HepG2 (cell line): ENCODE measurements around the gene LCE2D. TPM values are rescaled to one million over a fixed set of nuclear protein-coding genes. Genes with fewer than 3 reads are reported as not detected.

ENCODE experiments used
- ATAC-seq: fragments of 200-7000 bp; cut with Tn5 transposase; 3 replicates; pipeline ENCODE4 v1.9.1; 2020; ENCODE audit warnings: mild to moderate bottlenecking, moderate library complexity
- BruUV-seq: library from RNA; stranded (reverse); fragments of 400-500 nt; replicated peaks from 2 replicates; lab custom pipeline; 2021; lab: Mats Ljungman, UMichigan
- CTCF ChIA-PET: fragments of 300-600 bp; formaldehyde crosslinking; extraction: SDS; loops from one replicate; lab custom pipeline; 2021; ENCODE audit warnings: low total read pairs, inconsistent platforms, low intra/inter-chr PET ratio; lab: Yijun Ruan, JAX
- POLR2A ChIA-PET: fragments of 350-600 bp; sonication (Branson Sonifier 250); formaldehyde crosslinking; loops from one replicate; lab custom pipeline; 2020; ENCODE audit warnings: antibody characterized with exemption, inconsistent platforms; lab: Yijun Ruan, JAX
- DNase-seq: peaks from one replicate; pipeline ENCODE4 v3.0.0-alpha.2; 2015; ENCODE audit warnings: low spot score
- FAIRE-seq: peaks from 3 replicates; lab custom pipeline; 2011; peaks lifted over from hg19 to GRCh38; lab: Jason Lieb, UNC
- H2AFZ ChIP-seq: one replicate; pipeline ENCODE4 v1.6.1; 2011; ENCODE audit warnings: low read length, inconsistent platforms
- H3K27ac ChIP-seq: fragments of 300-600 bp; 3 replicates; pipeline ENCODE4 v1.8.0; 2011; ENCODE audit warnings: mixed run types, mild to moderate bottlenecking, mixed read lengths, low read length, inconsistent platforms; ENCODE audit not compliant: insufficient read depth; ENCODE audit errors: extremely low read length
- H3K27me3 ChIP-seq, 2 experiments: fragments of 200-600 bp in 1 of 2; 2 replicates in 1 of 2; 3 replicates in 1 of 2; pipeline versions ENCODE4 v1.6.0 to v1.8.0; 2011; ENCODE audit warnings: low read length in 2 of 2, mild to moderate bottlenecking in 2 of 2, moderate library complexity in 2 of 2, inconsistent platforms in 1 of 2; ENCODE audit not compliant: insufficient read depth in 2 of 2, control insufficient read depth in 1 of 2
- H3K36me3 ChIP-seq, 2 experiments: fragments of 200-600 bp in 1 of 2; replicated peaks in 1 of 2; 2 replicates in 1 of 2; 3 replicates in 1 of 2; pipeline versions ENCODE4 v1.5.1 to v1.8.0; 2011; ENCODE audit warnings: low read length in 2 of 2, inconsistent platforms in 1 of 2; ENCODE audit not compliant: insufficient read depth in 2 of 2, control insufficient read depth in 1 of 2
- H3K4me1 ChIP-seq: 2 replicates; pipeline ENCODE4 v1.5.1; 2012; ENCODE audit warnings: low read length, inconsistent platforms; ENCODE audit not compliant: insufficient read depth
- H3K4me2 ChIP-seq: 2 replicates; pipeline ENCODE4 v1.6.0; 2011; ENCODE audit warnings: low read depth, low read length, inconsistent platforms
- H3K4me3 ChIP-seq, 3 experiments: fragments of 200-600 bp in 1 of 3; sonication (generic), shearing (Covaris generic) in 1 of 3; replicated peaks in 1 of 3; 2 replicates each; pipeline ENCODE4 v1.5.1; 2011 to 2016; ENCODE audit warnings: low read length in 3 of 3, inconsistent platforms in 2 of 3, low read depth in 2 of 3, mild to moderate bottlenecking in 2 of 3, control low read depth in 1 of 3, mixed read lengths in 1 of 3; ENCODE audit not compliant: insufficient read depth in 1 of 3
- H3K79me2 ChIP-seq: one replicate; pipeline ENCODE4 v1.6.1; 2011; ENCODE audit warnings: low read length, inconsistent platforms; ENCODE audit not compliant: insufficient read depth
- H3K9ac ChIP-seq: 2 replicates; pipeline ENCODE4 v1.6.0; 2011; ENCODE audit warnings: mild to moderate bottlenecking, low read depth, low read length, inconsistent platforms; ENCODE audit not compliant: insufficient read depth
- H3K9me3 ChIP-seq: 2 replicates; pipeline ENCODE4 v1.5.1; 2012; ENCODE audit warnings: mild to moderate bottlenecking, low read length
- H4K20me1 ChIP-seq: 2 replicates; pipeline ENCODE4 v1.6.0; 2011; ENCODE audit warnings: inconsistent platforms, mild to moderate bottlenecking, low read length, moderate library complexity; ENCODE audit not compliant: insufficient read depth
- IRF1 ChIP-seq: sonication (generic); formaldehyde crosslinking; IDR thresholded peaks from 2 replicates; pipeline ENCODE4 v1.4.0; 2020; ENCODE audit warnings: low read depth, mild to moderate bottlenecking, missing genetic modification reagents
- KDM1A ChIP-seq: IDR thresholded peaks from 2 replicates; pipeline ENCODE4 v1.6.1; 2016; ENCODE audit warnings: missing compliant biosample characterization
- KDM4B ChIP-seq: sonication (generic); formaldehyde crosslinking; IDR thresholded peaks from 2 replicates; pipeline ENCODE4 v1.4.0; 2020; ENCODE audit warnings: missing genetic modification reagents
- KLF12 ChIP-seq: sonication (generic); formaldehyde crosslinking; IDR thresholded peaks from 2 replicates; pipeline ENCODE4 v1.4.0; 2020; ENCODE audit warnings: missing genetic modification reagents, borderline replicate concordance
- SALL1 ChIP-seq: sonication (generic); formaldehyde crosslinking; IDR thresholded peaks from 2 replicates; pipeline ENCODE4 v1.8.0; 2022; ENCODE audit warnings: mild to moderate bottlenecking, missing genetic modification reagents
- SRSF9 ChIP-seq: fragments of 200-400 bp; formaldehyde crosslinking; IDR thresholded peaks from 2 replicates; pipeline ENCODE4 v1.6.1; 2018; ENCODE audit warnings: borderline replicate concordance, mild to moderate bottlenecking, low read depth, low read length; ENCODE audit not compliant: insufficient read depth, poor library complexity, severe bottlenecking
- TBX2 ChIP-seq: sonication (generic); formaldehyde crosslinking; IDR thresholded peaks from 2 replicates; pipeline ENCODE4 v1.5.0; 2020; ENCODE audit warnings: missing genetic modification reagents, mild to moderate bottlenecking, borderline replicate concordance
- TP53 ChIP-seq: sonication (generic); formaldehyde crosslinking; conservative IDR thresholded peaks from 2 replicates; pipeline ENCODE4 v1.4.0; 2020; ENCODE audit warnings: missing genetic modification reagents
- ZBTB33 ChIP-seq: sonication (generic); formaldehyde crosslinking; IDR thresholded peaks from 2 replicates; pipeline ENCODE4 v1.4.0; 2020; ENCODE audit warnings: missing genetic modification reagents
- ZFP36L2 ChIP-seq: sonication (generic); formaldehyde crosslinking; IDR thresholded peaks from 2 replicates; pipeline ENCODE4 v1.4.0; 2020; ENCODE audit warnings: missing genetic modification reagents
- ZMAT5 ChIP-seq: sonication (generic); formaldehyde crosslinking; IDR thresholded peaks from 2 replicates; pipeline ENCODE4 v1.5.0; 2020; ENCODE audit warnings: mild to moderate bottlenecking, low read depth, missing genetic modification reagents, borderline replicate concordance
- ZNF18 ChIP-seq: sonication (generic); formaldehyde crosslinking; IDR thresholded peaks from 2 replicates; pipeline ENCODE4 v1.8.0; 2022; ENCODE audit warnings: mild to moderate bottlenecking, missing genetic modification reagents; ENCODE audit not compliant: insufficient replicate concordance
- ZNF710 ChIP-seq: sonication (generic); formaldehyde crosslinking; IDR thresholded peaks from 2 replicates; pipeline ENCODE4 v1.5.0; 2020; ENCODE audit warnings: mild to moderate bottlenecking, missing genetic modification reagents, borderline replicate concordance
- ZNF781 ChIP-seq: sonication (generic); formaldehyde crosslinking; IDR thresholded peaks from 2 replicates; pipeline ENCODE4 v1.5.1; 2020; ENCODE audit warnings: borderline replicate concordance, mild to moderate bottlenecking, missing genetic modification reagents; ENCODE audit errors: not compliant biosample characterization
- ZNF839 ChIP-seq: sonication (generic); formaldehyde crosslinking; IDR thresholded peaks from 2 replicates; pipeline ENCODE4 v1.4.0; 2020; ENCODE audit warnings: missing genetic modification reagents, mild to moderate bottlenecking, borderline replicate concordance
- WGBS: methylation state at CpG from one replicate; pipeline ENCODE4 v1.1.6; 2017; ENCODE audit warnings: low lambda C conversion rate; 5-methylcytosine and 5-hydroxymethylcytosine counted together
- in situ Hi-C: cut with HindIII; loops from 2 replicates; pipeline ENCODE4 v1.10.0; 2017; ENCODE audit warnings: low pct_unique_long_range_greater_than_20kb; ENCODE audit not compliant: extremely low pct_ligation_motif_present
- intact Hi-C: fragments of 100-400 bp; cut with micrococcal nuclease; formaldehyde crosslinking; loops from one replicate; pipeline ENCODE4 v1.10.0; 2022; ENCODE audit not compliant: unreplicated experiment
- polyA plus RNA-seq, 8 experiments: library from polyadenylated mRNA; depleted of rRNA in 3 of 8; stranded (reverse) in 7 of 8; unstranded in 1 of 8; fragments of >200 nt; fragmentation: Illumina TruSeq in 4 of 8; extraction: Trizol in 4 of 8; gene quantifications; 2 replicates each; pipeline versions ENCODE4 v1.2.1 to v1.2.3, GENCODE V29; 2011 to 2016; ENCODE audit warnings: low read depth in 4 of 8, missing spikeins in 1 of 8, mixed read lengths in 1 of 8; ENCODE audit not compliant: insufficient read depth in 1 of 8
- total RNA-seq, 5 experiments: library from RNA; depleted of rRNA; stranded (reverse); fragments of >200 nt; fragmentation: Illumina TruSeq; extraction: Trizol; gene quantifications; 2 replicates each; pipeline ENCODE4 v1.2.3, GENCODE V29; 2016; ENCODE audit warnings: low read depth in 1 of 5

LCE2D gene
- total and polyA plus RNA-seq, 2 of the 13 experiments (the other 11 are each of a cell fraction or from before 2014, with no cell fraction given) = not detected

- TF ChIP-seq KDM1A = no peak
Measured at GRCh38 chr1:152626744-152627143, 36.4 kb upstream of the LCE2D start (continued).

- H2AFZ ChIP-seq = no peak overlapping the region
- no peak overlapping the region for H3K4me2 ChIP-seq
- no peak overlapping the region for H3K27ac ChIP-seq
- ChIA-PET CTCF (no interaction called here), POLR2A (no interaction called here)
- 0% methylated on average over 1 of the region's 3 CpGs for WGBS
- H3K79me2 ChIP-seq = no peaks in the 10 kb centered on the region
- H3K4me1 ChIP-seq = no peaks in the 10 kb centered on the region
- no peak for ATAC-seq
- in situ Hi-C loops (no loop called here), intact Hi-C loops (no loop called here)
- no peaks in the 10 kb centered on the region for H3K36me3 ChIP-seq
- BruUV-seq = no TSS peak
- H3K9me3 ChIP-seq = no peaks in the 10 kb centered on the region
- no peak for FAIRE-seq
- H3K4me3 ChIP-seq = no peak overlapping the region
- DNase-seq = no peak
- no peaks in the 10 kb centered on the region for H4K20me1 ChIP-seq
- no peak overlapping the region for H3K9ac ChIP-seq
- TF ChIP-seq SRSF9 (no peak), TP53 (CRISPR knock-in tag) (no peak), IRF1 (CRISPR knock-in tag) (no peak), ZFP36L2 (CRISPR knock-in tag) (no peak), SALL1 (no peak), ZNF18 (CRISPR knock-in tag) (no peak), ZNF710 (CRISPR knock-in tag) (no peak), KDM4B (no peak), ZMAT5 (CRISPR knock-in tag) (no peak), ZBTB33 (CRISPR knock-in tag) (no peak), ZNF839 (CRISPR knock-in tag) (no peak), KLF12 (CRISPR knock-in tag) (no peak), ZNF781 (no peak), TBX2 (CRISPR knock-in tag) (no peak)
- no peaks in the 10 kb centered on the region for H3K27me3 ChIP-seq
Measured at GRCh38 chr1:152630596-152630995, 32.6 kb upstream of the LCE2D start.
